HUES64 (cell line): Measurements from ENCODE around the gene ACADS.

Experiments
- H3K27ac ChIP-seq: 2 replicates; pipeline ENCODE4 v1.7.0; 2013; ENCODE audit warnings: low read depth, low read length, inconsistent platforms
- H3K27me3 ChIP-seq: 2 replicates; pipeline ENCODE4 v1.6.1; 2013; ENCODE audit warnings: mild to moderate bottlenecking, low read length; ENCODE audit not compliant: insufficient read depth
- H3K36me3 ChIP-seq: 2 replicates; pipeline ENCODE4 v1.6.1; 2013; ENCODE audit warnings: mild to moderate bottlenecking, low read length; ENCODE audit not compliant: insufficient read depth
- H3K4me1 ChIP-seq: 2 replicates; pipeline ENCODE4 v1.6.1; 2013; ENCODE audit warnings: mild to moderate bottlenecking, low read length, moderate library complexity; ENCODE audit not compliant: insufficient read depth
- H3K4me3 ChIP-seq: 2 replicates; pipeline ENCODE4 v1.5.1; 2013; ENCODE audit warnings: mild to moderate bottlenecking, low read length, moderate library complexity
- H3K9ac ChIP-seq: 2 replicates; pipeline ENCODE4 v1.6.1; 2013; ENCODE audit warnings: mild to moderate bottlenecking, low read depth, low read length
- H3K9me3 ChIP-seq: 2 replicates; pipeline ENCODE4 v1.6.1; 2013; ENCODE audit warnings: low read depth, low read length; ENCODE audit not compliant: insufficient read depth
- WGBS: fragments of 150-250, 120-280 bp; methylation state at CpG from one replicate; pipeline ENCODE4 v1.1.7; 2013; ENCODE audit warnings: missing lambda C conversion rate; 5-methylcytosine and 5-hydroxymethylcytosine counted together

The ACADS gene

DNA sequence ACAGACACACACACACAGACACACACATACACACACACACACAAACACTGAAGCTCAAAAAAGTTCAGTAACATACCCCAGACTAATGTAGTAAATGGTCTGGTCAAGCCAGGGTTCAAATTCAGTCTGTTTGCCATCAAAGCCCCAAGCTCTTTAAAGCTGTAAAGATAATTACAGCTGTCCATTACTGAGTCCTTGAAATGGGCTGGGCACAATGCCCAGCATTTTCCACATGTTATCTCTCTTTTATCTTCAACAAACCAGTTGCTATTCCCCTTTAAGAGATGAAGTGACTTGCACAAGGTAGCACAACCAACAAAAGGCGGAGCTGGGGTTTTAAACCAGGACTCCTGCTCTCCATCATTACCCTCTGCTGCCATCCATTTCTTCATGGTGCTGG, 23.0 kb upstream of the ACADS start:
- H3K9me3 ChIP-seq: no peaks in the 10 kb centered on the region
- peaks cover 69% of the 10 kb centered on the region for H3K36me3 ChIP-seq
- no peaks in the 10 kb centered on the region for H3K4me1 ChIP-seq
- WGBS: 95% methylated on average over 1 of the region's 1 CpG
- no peaks in the 10 kb centered on the region for H3K27me3 ChIP-seq
- H3K27ac ChIP-seq: no peak overlapping the region
- no peak overlapping the region for H3K4me3 ChIP-seq
- no peak overlapping the region for H3K9ac ChIP-seq

GRCh38 chr12:120703311-120703942, 22.2 kb upstream of the ACADS start:
- whole genome bisulfite sequencing: 84% methylated on average over 11 of the region's 11 CpGs
- Histone ChIP-seq H3K9me3 (no peaks in the 10 kb centered on the region), H3K4me3 (no peak overlapping the region), H3K27me3 (no peaks in the 10 kb centered on the region), H3K4me1 (no peaks in the 10 kb centered on the region), H3K36me3 (peaks cover 61% of the 10 kb centered on the region), H3K9ac (no peak overlapping the region), H3K27ac (no peak overlapping the region)

DNA sequence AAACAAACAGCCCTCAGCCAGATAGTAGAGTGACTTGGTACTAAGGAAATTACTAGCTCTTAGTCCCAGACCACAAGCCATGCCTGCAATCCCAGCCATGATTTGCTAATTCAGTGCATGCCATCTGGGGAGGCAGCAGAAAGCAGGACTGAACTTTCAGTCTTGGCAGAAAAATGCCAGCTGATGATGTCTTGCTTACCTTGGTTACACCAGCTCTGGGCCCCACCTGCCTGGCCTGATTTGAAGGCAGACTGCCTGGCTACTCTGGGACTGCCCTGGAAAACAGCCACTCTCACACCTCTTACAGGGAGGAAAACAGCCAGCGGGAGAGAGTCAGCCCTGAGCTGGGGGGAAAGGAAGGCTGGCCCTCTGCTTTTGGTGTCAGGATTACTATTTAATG, 20.0 kb upstream of the ACADS start:
- H3K9me3 ChIP-seq: no peaks in the 10 kb centered on the region
- H3K27ac ChIP-seq: no peak overlapping the region
- H3K9ac ChIP-seq: no peak overlapping the region
- H3K4me3 ChIP-seq: no peak overlapping the region
- peaks cover 39% of the 10 kb centered on the region for H3K36me3 ChIP-seq
- H3K27me3 ChIP-seq: no peaks in the 10 kb centered on the region
- H3K4me1 ChIP-seq: peaks cover 5% of the 10 kb centered on the region; the same call in 1 of the 2 replicates
- no CpG with 5 or more reads among the region's 1 CpG for WGBS

DNA sequence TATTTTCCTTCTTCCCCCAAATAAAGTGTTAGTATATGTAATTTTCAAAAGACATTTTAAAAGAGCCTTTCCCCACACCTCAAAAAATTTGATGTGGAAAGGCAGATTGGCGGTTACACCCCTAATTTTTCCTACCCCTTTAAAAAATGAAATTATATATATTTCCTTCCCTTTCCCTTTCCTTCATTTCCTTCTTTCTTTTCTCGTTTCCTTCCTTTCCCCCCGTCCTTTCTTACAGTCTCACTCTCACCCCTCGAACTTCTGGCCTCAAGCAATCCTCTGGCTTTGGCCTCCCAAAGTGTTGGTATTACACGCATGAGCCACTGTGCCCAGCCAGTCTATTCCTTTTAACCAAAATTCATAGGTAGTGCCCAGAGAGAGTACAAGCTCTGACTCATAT, 19.6 kb upstream of the ACADS start:
- peaks cover 35% of the 10 kb centered on the region for H3K36me3 ChIP-seq
- WGBS: 75% methylated on average over 5 of the region's 5 CpGs
- H3K4me3 ChIP-seq: no peak overlapping the region
- no peak overlapping the region for H3K9ac ChIP-seq
- peaks cover 5% of the 10 kb centered on the region; the same call in 1 of the 2 replicates for H3K4me1 ChIP-seq
- H3K9me3 ChIP-seq: no peaks in the 10 kb centered on the region
- H3K27me3 ChIP-seq: no peaks in the 10 kb centered on the region
- H3K27ac ChIP-seq: no peak overlapping the region

GRCh38 chr12:120708651-120709050, 17.0 kb upstream of the ACADS start:
- no peak overlapping the region for H3K9ac ChIP-seq
- H3K27ac ChIP-seq: no peak overlapping the region
- peaks cover 21% of the 10 kb centered on the region for H3K36me3 ChIP-seq
- 94% methylated on average over 4 of the region's 4 CpGs for WGBS
- no peaks in the 10 kb centered on the region for H3K9me3 ChIP-seq
- H3K27me3 ChIP-seq: no peaks in the 10 kb centered on the region
- peaks cover 14% of the 10 kb centered on the region; the same call in 1 of the 2 replicates for H3K4me1 ChIP-seq
- H3K4me3 ChIP-seq: no peak overlapping the region

- Histone ChIP-seq H3K9ac (peak within 1 kb of the TSS; percentile 93), H3K4me3 (peak within 1 kb of the TSS; percentile 94), H3K36me3 (peaks cover 25% of the 10 kb centered on the region), H3K27me3 (no peaks in the 10 kb centered on the region), H3K4me1 (peaks cover 14% of the 10 kb centered on the region; the same call in 1 of the 2 replicates), H3K27ac (peak within 1 kb of the TSS; percentile 66), H3K9me3 (no peaks in the 10 kb centered on the region)
- 2% methylated on average over 69 of the region's 76 CpGs for WGBS
Measured at GRCh38 chr12:120710031-120710804, 15.4 kb upstream of the ACADS start, which contains the start of gene UNC119B. Gene UNC119B (plus strand): TSS chr12:120710458. CDS start chr12:120710475, 17 bp downstream.

GRCh38 chr12:120710805-120711296, 14.8 kb upstream of the ACADS start:
- peaks cover 14% of the 10 kb centered on the region; the same call in 1 of the 2 replicates for H3K4me1 ChIP-seq
- H3K9me3 ChIP-seq: no peaks in the 10 kb centered on the region
- under 1% methylated on average over 31 of the region's 31 CpGs for WGBS
- peak overlapping the region; percentile 66 for H3K27ac ChIP-seq
- H3K9ac ChIP-seq: peak overlapping the region; percentile 93
- H3K36me3 ChIP-seq: peaks cover 29% of the 10 kb centered on the region
- H3K27me3 ChIP-seq: no peaks in the 10 kb centered on the region
- H3K4me3 ChIP-seq: peak overlapping the region; percentile 94

- Histone ChIP-seq H3K27ac (no peak overlapping the region), H3K27me3 (no peaks in the 10 kb centered on the region), H3K4me3 (peak overlapping the region; percentile 94), H3K4me1 (peaks cover 14% of the 10 kb centered on the region; the same call in 1 of the 2 replicates), H3K36me3 (peaks cover 35% of the 10 kb centered on the region), H3K9me3 (no peaks in the 10 kb centered on the region), H3K9ac (peak overlapping the region; percentile 93)
- WGBS: 43% methylated on average over 6 of the region's 6 CpGs
Measured at GRCh38 chr12:120711411-120711810, 14.2 kb upstream of the ACADS start.

GRCh38 chr12:120712610-120713009, 13.0 kb upstream of the ACADS start:
- Histone ChIP-seq H3K9ac (no peak overlapping the region), H3K27ac (no peak overlapping the region), H3K9me3 (no peaks in the 10 kb centered on the region), H3K4me3 (no peak overlapping the region), H3K36me3 (peaks cover 44% of the 10 kb centered on the region), H3K27me3 (no peaks in the 10 kb centered on the region), H3K4me1 (peaks cover 14% of the 10 kb centered on the region; the same call in 1 of the 2 replicates)
- WGBS: 90% methylated on average over 5 of the region's 6 CpGs

GRCh38 chr12:120713861-120714482, 11.7 kb upstream of the ACADS start:
- Histone ChIP-seq H3K27ac (no peak overlapping the region), H3K4me1 (peaks cover 14% of the 10 kb centered on the region; the same call in 1 of the 2 replicates), H3K9me3 (no peaks in the 10 kb centered on the region), H3K27me3 (no peaks in the 10 kb centered on the region), H3K4me3 (no peak overlapping the region), H3K9ac (no peak overlapping the region), H3K36me3 (peaks cover 56% of the 10 kb centered on the region)
- WGBS: 45% methylated on average over 4 of the region's 4 CpGs

GRCh38 chr12:120718055-120718454, 7.6 kb upstream of the ACADS start:
- Histone ChIP-seq H3K9me3 (no peaks in the 10 kb centered on the region), H3K36me3 (peaks cover 92% of the 10 kb centered on the region), H3K27me3 (no peaks in the 10 kb centered on the region), H3K9ac (no peak overlapping the region), H3K4me1 (no peaks in the 10 kb centered on the region), H3K4me3 (no peak overlapping the region), H3K27ac (no peak overlapping the region)
- 99% methylated on average over 9 of the region's 9 CpGs for WGBS
